HG03432 (cell line): ENCODE data around the gene VSIG10L2.
A peak's percentile ranks its signal among the peaks of the same experiment; 100 is the strongest.

Source experiments
- ATAC-seq: cut with Tn5 transposase; IDR thresholded peaks from one replicate; pipeline ENCODE4 v1.9.1; 2021; ENCODE audit warnings: mild to moderate bottlenecking, moderate library complexity; ENCODE audit not compliant: unreplicated experiment

The VSIG10L2 gene

GRCh38 chr11:125929445-125930075 lies 16.3 kb upstream of the VSIG10L2 start:
- ATAC-seq = no peak

DNA sequence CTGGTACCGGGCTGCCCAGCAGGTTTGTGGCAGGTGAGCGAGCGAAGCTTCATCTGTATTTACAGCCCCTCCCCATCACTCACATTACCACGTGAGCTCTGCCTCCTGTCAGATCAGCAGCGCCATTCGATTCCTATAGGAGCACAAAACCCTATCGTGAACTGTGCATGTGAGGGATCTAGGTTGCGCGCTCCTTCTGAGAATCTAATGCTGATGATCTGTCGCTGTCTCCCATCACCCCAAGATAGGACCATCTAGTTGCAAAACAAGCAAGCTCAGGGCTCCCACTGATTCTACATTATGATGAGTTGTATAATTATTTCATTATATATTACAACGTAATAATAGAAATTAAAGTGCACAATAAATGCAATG lies 15.8 kb upstream of the VSIG10L2 start:
- no peak for ATAC-seq

GRCh38 chr11:125931116-125931515 lies 14.7 kb upstream of the VSIG10L2 start:
- ATAC-seq = no peak

- ATAC-seq = no peak
These were observed 14.2 kb upstream of the VSIG10L2 start for GRCh38 chr11:125931668-125932067.

DNA sequence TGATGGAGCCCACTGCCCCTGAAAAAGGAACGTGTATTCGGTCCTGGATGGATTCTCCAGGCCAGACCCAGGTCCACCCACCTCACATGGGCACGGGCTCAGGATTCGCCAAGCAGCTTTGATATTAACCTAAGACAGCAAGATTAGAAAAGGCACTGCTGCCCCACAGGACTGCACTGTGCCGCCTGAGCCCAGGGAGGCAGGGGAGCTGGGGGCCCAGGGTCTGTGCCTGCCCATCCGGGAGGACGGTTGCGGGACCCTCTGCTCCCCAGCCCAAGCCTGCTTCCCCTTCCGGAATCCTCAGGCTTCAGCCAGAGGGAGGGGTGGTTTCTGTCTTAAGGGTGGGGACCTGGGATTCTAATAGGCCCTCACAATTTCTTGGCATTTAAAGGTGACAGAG lies 13.5 kb upstream of the VSIG10L2 start:
- ATAC-seq = no peak

DNA sequence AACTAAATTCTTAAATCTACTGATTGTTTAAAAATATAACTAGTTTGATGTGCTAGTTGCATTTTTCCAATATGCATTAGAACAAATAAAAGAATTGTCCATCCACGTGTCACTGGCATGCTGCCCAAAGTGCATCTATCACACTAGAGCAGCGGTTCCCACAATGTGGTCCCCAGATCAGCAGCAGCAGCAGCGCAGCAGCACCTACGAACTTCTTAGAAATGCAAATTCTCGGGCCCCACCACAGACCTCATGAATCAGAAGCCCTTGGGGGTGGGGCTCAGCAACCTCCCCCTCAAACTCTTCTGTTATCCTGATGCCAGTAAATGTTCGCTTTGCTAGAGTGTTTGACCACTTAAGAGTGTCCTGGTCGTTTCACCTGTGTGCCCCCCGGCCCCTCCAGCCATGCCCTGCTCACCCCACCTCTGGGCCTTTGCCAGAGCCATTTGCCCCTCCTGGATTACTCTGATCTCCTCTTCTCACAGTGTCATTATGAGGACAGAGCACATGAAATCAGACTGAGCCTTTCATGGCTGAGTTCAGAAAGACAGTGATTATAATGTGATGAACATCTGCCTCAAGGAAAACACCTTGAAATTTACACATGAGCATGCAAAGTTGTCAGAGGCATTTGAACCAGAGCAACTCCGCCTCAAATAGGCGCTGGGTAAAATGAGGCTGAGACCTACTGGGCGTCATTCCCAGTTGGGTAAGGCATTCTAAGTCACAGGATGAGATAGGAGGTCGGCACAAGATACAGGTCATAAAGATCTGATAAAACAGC lies 12.6 kb upstream of the VSIG10L2 start:
- no peak for ATAC-seq

DNA sequence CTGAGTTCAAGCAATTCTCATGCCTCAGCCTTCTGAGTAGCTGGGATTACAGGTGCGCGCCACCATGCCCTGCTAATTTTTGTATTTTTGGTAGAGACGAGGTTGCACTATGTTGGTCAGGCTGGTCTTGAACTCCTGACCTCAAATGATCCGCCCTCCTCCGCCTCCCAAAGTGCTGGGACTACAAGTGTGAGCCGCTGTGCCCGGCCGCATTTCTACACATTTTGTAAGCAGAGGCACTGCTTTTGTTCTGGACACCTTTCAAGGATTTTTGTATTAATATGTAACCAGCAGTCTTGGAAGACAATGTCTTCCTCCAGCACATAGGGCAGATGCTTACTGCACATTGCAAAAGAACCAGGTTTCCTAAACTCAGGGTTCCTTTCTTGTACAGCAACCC lies 11.4 kb upstream of the VSIG10L2 start:
- no peak for ATAC-seq

DNA sequence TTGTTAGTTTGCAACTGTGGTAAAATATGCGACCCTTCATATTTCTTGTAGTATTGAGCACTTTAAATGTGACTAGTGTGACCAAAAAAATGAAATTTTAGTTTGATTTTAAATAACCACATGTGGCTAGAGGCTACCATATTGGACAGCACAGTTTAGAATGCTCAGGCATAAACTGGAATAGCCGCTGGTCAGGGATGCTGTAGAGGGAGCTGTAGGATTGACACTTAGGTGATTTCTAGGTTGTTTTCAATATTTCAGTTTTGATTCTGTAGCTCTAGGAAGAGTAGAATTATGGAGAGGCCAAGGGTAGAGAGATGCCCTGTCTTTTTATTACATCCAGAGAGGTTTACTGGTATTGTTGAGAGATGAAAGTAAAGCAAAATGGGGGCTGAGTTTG lies 10.8 kb upstream of the VSIG10L2 start:
- ATAC-seq = no peak

GRCh38 chr11:125935618-125936199 lies 10.1 kb upstream of the VSIG10L2 start:
- ATAC-seq = no peak

DNA sequence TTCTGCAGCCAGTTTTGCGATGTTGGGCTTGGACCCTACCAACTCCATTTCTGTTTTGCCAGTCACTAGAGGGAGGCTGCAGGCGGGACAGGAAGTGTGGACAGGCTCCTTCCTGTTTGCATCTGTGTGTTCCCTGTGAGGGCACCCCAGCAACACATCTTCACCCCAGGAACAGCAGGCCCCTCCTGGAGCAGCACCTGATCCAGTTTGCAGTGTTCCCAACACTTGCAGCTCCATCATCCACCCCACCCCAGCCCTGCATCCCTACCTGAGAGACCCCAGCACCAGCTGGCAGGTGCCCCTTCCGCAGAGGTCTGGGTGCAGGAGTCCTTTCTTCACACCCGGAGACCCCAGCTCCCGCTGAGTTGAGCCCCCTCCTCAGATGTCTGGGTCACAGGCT lies 7.4 kb upstream of the VSIG10L2 start:
- ATAC-seq = no peak

DNA sequence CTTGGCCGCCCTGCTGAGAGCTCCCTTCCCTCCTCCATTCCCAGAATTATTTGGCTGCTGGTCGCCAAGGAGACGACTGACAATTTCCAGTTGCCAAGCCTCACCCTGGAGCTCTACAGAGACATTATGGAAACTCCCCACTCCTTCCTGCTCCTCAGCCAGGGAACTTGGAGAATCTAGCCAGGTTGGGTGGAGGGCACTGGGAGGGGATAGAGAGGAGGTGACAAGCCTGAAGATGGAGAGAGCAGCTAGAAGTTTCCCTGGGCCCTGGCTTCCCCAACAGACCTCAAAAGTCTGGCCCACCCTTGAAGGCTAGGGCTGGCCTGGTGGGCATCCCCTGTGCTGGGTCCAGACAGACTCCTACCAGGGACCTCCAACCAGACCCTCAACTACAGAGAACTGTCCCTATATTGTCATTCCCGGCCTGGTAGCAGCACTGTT lies 6.7 kb upstream of the VSIG10L2 start:
- no peak for ATAC-seq

DNA sequence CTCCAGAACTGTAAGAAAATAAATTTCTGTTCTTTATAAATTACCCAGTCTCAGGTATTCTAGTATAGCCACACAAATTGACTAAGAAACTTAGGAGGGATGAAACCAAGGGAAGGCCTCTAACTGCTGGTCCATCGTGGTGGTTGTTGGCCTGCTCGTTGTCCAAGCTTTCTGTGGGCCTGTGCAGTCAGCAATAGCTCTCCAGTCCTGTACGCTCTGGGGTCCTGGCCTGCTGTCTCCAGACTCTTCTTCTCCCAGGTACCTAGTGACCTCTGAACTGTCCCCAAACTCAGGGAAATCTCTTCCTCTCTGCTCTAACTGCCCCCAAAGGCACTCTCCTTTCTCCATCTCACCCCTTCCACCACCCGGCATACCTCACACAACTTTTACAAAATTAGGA lies 5.7 kb upstream of the VSIG10L2 start:
- ATAC-seq = no peak

- no peak for ATAC-seq
These were observed 4.6 kb upstream of the VSIG10L2 start for GRCh38 chr11:125941267-125941618.

GRCh38 chr11:125941619-125942611 lies 3.9 kb upstream of the VSIG10L2 start:
- ATAC-seq = peak; percentile 50

- ATAC-seq = no peak
These were observed 2.9 kb upstream of the VSIG10L2 start for GRCh38 chr11:125942771-125943428.

DNA sequence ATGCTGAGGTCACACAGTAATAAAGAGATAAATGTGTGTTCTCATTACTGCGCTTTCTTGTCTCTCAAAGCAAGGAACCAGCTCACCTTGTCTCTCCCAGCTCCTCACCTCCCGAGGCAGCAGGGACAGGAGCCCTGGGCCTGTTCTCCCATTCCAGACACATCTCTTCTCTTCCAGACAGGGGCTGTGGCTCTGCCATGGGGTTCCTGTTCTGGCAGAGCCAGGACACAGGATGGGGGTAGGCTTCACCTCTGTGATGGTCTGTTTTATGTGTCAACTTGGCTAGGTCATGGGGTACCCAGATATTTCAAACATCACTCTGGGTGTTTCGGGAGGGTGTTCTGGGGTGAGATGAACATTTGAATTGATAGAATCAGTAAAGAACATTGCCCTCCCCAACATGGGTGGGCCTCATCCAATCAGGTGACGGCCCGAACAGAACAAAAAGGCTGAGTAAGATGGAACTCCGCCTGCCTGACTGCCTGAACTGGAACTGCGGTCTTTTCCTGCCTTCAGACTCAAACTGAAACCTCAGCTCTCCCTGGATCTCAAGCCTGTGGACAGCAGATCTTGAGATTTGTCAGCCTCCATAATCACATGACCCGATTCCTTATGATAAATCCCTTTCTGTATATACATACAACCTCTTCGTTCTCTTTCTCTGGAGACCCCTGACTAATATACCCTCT lies 2.0 kb upstream of the VSIG10L2 start:
- ATAC-seq = no peak

- no peak for ATAC-seq
These were observed 1.4 kb upstream of the VSIG10L2 start for GRCh38 chr11:125944350-125945010.

DNA sequence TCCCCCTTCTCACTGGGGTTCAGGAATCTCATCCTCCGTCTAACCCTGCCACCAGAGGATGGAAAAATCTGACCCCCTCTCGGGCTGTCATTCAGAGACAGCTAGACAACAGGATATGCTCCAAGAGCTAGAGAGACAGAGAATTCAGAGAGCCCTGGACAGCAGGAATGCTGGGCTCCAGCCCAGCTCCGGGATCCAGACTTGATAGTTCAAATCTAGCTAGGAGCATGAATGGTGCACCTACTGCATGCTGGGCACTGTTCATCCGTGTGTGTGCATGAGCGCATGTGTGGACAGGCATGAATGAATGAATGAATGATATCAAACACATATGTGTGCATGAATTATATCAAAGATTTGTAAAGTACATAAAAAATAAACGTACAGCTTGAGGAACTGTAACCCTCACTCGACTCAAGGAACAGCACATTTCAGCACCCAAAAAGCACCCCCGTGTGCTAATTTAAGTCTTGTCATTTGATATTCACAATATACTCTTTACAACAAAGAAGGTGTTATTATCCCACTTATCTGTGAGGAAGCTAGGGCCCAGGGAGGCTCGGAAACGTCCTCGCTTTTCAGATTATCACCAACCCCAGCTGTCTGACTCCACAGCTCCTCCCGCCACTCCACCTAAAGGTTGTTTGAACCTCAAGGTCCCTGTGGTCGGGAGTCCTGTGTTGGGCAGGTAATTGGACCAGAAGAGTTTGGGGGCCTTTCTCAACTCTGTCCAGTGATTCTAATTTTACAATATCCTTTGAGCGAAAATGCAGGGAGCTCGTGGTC lies 640 bp upstream of the VSIG10L2 start:
- no peak for ATAC-seq
